Measurements from ENCODE around the gene NR5A2. TPM values are rescaled to one million over a fixed set of nuclear protein-coding genes. Genes with fewer than 3 reads are reported as not detected.

NR5A2 gene
- 1 to 10 TPM in 3 of 8 experiments, under 1 TPM in 4, not detected in 1; 0.20 to 1.5 (median 0.96) TPM for total RNA-seq

DNA sequence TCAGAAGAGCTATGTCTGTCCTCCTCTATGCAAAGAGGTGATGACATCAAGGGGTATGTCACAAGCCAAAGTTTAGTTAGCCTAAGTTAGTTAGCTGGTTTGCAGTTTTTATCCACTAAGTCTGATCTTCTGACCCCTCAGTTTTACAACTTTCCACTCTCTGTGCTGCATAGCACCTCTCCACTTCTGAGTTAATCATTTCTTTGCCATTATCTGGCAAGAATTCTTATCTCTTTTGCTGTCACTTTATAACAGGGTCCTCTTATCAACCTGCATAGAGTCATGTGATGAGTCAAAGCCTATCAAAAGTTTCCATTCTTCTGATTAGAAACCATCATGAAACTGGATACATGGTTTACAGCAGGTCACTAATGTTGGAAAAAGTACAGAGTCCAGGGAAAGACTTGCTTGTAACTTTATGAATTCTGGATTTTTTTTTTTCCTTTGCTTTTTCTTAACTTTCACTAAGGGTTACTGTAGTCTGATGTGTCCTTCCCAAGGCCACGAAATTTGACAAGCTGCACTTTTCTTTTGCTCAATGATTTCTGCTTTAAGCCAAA lies at the start of gene NR5A2:
Gene NR5A2, plus strand, starts transcription at position 447 of the 560 bp plus-strand sequence. CDS start 138 bp downstream, outside the sequence.
- H3K27ac ChIP-seq: no peak within 1 kb of the TSS
- H3K4me3 ChIP-seq: peak within 1 kb of the TSS in 3 of 5 donors; percentile 38 to 47 (median 41)
- ATAC-seq (replicated peaks in 6 of 8): no peak
- peaks cover 0 to 6% of the 10 kb centered on the region in 2 donors for H3K4me1 ChIP-seq (replicated peaks in 1 of 2)
- WGBS, 10 experiments: 10 to 100% (median 82%) methylated on average over 1 of the region's 1 CpG
- in situ Hi-C loops (cut with MboI; ENCODE audit: low pct_unique_long_range_greater_than_20kb in 2 of 9, low sequenced_read_pairs in 9 of 9, unreplicated experiment in 9 of 9): loop anchor here in 1 of 9 experiments (25.0 kb wide), 1 partner anchor 90 kb away; no protein-coding TSS in a partner anchor

DNA sequence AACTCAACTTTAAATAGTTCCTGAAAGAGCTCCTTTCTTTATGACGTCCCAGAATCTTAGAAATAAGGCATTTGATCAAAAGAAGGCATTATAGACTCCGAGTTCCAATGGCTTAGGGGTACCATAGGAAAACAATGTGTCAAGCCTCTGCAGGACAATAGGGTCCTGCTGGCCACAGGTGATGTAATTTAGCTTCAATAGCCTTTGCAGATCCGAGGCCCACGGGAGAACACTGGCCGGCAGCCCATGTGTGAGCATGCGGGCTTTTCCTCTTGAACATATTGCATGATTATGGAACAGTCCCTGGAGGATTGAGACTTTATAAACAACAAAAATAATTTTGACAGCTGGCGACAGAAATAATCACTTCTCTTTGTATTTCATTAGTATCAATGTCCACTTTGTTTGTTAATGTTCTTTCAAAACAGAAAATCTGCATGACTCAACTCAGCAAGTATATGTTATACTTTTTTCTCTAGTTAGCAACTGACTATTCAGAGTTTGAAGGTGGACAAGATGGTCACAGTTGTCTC lies 49.0 kb upstream of the NR5A2 start:
- Histone ChIP-seq H3K4me1 (replicated peaks in 1 of 2) (peaks cover 9 to 19% of the 10 kb centered on the region in 2 donors), H3K27ac (no peak overlapping the region), H3K4me3 (no peak overlapping the region)
- in situ Hi-C loops (cut with MboI; ENCODE audit: low pct_unique_long_range_greater_than_20kb in 2 of 9, low sequenced_read_pairs in 9 of 9, unreplicated experiment in 9 of 9): no loop called here
- peak in 3 of 8 experiments; percentile 43 to 61 (median 45) for ATAC-seq (replicated peaks in 6 of 8)
- WGBS, 10 experiments: 9 to 83% (median 62%) methylated on average over 3 to 7 of the region's 7 CpGs

DNA sequence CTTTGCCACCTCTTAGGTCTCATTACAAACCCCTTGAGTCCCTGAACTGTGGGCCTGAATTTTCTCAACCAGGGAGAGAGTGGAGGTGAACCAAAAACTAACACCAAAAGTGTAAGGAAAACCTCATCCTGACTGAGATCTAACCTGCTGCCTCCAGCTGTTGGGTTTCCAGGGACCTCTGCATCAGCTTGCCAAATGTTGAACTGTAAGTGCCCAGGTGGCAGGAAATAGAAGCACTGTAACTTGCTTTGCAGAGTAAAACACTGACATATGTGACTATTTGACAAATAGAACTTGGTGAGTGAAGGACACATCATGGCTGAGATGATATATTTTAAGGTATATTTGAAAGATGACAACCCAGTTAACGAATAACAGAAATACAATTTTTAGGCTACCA lies 48.4 kb upstream of the NR5A2 start:
- H3K4me1 ChIP-seq (replicated peaks in 1 of 2): peaks cover 9 to 19% of the 10 kb centered on the region in 2 donors
- 50 to 100% (median 84%) methylated on average over 1 of the region's 1 CpG; no CpG with 5 or more reads in 2 of the 10 experiments for WGBS, 10 experiments
- H3K27ac ChIP-seq: no peak overlapping the region
- H3K4me3 ChIP-seq: no peak overlapping the region
- in situ Hi-C loops (cut with MboI; ENCODE audit: low pct_unique_long_range_greater_than_20kb in 2 of 9, low sequenced_read_pairs in 9 of 9, unreplicated experiment in 9 of 9): no loop called here
- no peak for ATAC-seq (replicated peaks in 6 of 8)

DNA sequence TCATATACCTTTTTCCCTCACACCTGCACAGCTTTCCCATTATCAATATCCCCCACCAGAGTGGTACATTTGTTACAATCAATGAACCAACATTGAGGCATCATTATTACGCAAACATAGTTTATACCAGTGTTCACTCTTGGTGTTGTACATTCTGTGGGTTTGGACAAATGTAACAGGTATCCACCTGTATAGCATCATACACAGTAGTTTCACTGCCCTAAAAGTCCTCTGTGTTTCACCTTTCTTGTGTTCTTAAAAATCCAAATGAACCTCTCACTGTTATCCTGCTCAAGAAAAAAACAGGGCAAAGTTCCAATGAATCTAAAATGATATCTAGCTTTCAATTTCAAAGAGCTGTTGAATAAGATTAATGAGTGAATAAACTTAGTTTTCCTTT lies 45.9 kb upstream of the NR5A2 start:
- ATAC-seq (replicated peaks in 6 of 8): no peak
- Histone ChIP-seq H3K4me1 (replicated peaks in 1 of 2) (peaks cover 6 to 11% of the 10 kb centered on the region in 2 donors), H3K27ac (no peak overlapping the region), H3K4me3 (no peak overlapping the region)
- 29 to 100% (median 76%) methylated on average over 1 of the region's 1 CpG; no CpG with 5 or more reads in 2 of the 10 experiments for WGBS, 10 experiments
- in situ Hi-C loops (cut with MboI; ENCODE audit: low pct_unique_long_range_greater_than_20kb in 2 of 9, low sequenced_read_pairs in 9 of 9, unreplicated experiment in 9 of 9): no loop called here

DNA sequence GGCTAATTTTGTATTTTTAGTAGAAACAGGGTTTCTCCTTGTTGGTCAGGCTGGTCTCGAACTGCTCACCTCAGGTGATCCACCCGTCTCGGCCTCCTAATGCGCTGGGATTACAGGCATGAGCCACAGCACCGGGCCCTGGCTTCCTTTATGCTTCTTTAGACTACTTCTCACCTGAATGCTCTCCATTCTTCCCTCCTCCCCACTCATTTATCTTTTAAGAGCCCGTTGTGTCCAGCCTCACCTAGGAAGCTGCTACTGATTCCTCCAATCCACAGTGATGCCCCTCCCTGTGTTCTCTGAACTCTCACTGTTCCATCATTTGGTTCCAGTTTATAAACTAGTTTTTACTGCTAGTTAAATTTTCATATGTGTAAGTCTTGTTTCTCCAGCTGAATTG lies 44.9 kb upstream of the NR5A2 start:
- Histone ChIP-seq H3K27ac (no peak overlapping the region), H3K4me1 (replicated peaks in 1 of 2) (peaks cover 0 to 4% of the 10 kb centered on the region in 2 donors), H3K4me3 (no peak overlapping the region)
- no peak for ATAC-seq (replicated peaks in 6 of 8)
- WGBS, 10 experiments: 6 to 100% (median 71%) methylated on average over 1 to 6 of the region's 6 CpGs; no CpG with 5 or more reads in 4 of the 10 experiments
- in situ Hi-C loops (cut with MboI; ENCODE audit: low pct_unique_long_range_greater_than_20kb in 2 of 9, low sequenced_read_pairs in 9 of 9, unreplicated experiment in 9 of 9): no loop called here

DNA sequence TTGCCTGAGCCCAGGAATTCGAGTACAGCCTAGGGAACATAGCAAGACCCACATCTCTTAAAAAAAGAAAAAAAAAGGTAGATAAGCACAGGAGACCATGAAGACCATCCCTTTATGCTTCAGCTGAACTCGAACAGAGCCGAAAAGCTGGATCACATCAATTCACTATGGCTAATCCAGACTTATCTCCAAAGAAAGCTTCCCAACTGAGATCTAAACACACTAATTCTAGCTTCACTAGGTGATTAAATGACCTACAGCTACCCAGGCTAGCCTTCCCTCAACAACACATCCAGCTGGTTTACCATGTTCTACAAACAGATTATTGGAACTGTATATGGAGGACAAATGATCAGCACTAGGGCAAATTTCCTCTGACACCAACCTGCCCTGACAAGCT lies 44.0 kb upstream of the NR5A2 start:
- WGBS, 10 experiments: 14 to 100% (median 75%) methylated on average over 1 to 3 of the region's 3 CpGs; no CpG with 5 or more reads in 1 of the 10 experiments
- in situ Hi-C loops (cut with MboI; ENCODE audit: low pct_unique_long_range_greater_than_20kb in 2 of 9, low sequenced_read_pairs in 9 of 9, unreplicated experiment in 9 of 9): no loop called here
- H3K4me3 ChIP-seq: no peak overlapping the region
- no peak for ATAC-seq (replicated peaks in 6 of 8)
- H3K27ac ChIP-seq: no peak overlapping the region
- peaks cover 0 to 2% of the 10 kb centered on the region in 2 donors for H3K4me1 ChIP-seq (replicated peaks in 1 of 2)

DNA sequence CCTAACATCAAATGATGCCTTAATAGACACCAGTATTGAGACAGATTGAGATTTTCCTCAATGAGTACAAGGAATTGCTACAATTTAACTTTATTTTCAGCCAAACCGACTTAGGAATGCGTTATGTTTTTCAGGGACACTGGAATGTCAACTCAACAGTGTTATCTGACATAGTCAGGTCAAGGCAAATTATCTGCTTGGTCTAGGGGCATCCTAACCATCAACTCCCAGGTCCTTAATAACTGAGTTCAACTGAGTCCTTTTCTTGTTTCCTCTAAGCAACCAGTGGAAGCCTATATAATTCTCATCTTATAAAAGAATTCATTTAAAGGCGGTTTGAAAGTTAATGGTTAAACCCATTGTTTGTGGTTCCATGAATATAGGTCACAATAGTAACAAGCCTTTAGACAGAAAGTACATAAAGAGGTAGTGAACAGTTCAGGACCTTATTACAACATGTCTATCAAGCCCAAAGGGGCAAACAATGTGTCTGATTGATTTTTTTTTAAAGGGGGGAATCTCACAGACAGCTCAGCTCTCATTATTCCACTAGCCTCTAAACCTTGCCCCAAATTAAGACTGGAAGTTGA lies 32.3 kb upstream of the NR5A2 start:
- no peak for ATAC-seq (replicated peaks in 6 of 8)
- in situ Hi-C loops (cut with MboI; ENCODE audit: low pct_unique_long_range_greater_than_20kb in 2 of 9, low sequenced_read_pairs in 9 of 9, unreplicated experiment in 9 of 9): no loop called here
- no peak overlapping the region for H3K4me3 ChIP-seq
- H3K27ac ChIP-seq: no peak overlapping the region
- H3K4me1 ChIP-seq (replicated peaks in 1 of 2): no peaks in the 10 kb centered on the region
- WGBS, 10 experiments: 0 to 100% (median 32%) methylated on average over 1 to 3 of the region's 3 CpGs

DNA sequence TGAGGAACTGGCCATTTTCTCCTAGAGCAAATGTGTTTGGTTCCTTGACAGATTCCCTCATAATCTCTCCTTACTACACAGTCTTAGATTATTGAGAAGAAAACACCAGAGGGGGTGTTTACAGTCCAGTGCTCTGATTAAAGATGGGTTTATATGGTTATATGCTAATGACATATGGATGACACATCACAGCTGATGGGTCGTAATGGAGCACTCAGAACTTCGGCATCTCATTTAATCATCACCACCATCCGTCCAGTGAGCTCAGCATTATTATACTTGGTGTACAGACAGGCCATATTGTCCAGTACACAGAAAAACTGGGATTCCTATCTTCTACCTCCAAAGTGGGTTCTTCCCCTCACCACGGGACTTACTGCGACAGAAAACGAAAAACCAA lies 22.3 kb upstream of the NR5A2 start:
- 23 to 100% (median 93%) methylated on average over 2 to 6 of the region's 6 CpGs for WGBS, 10 experiments
- ATAC-seq (replicated peaks in 6 of 8): no peak
- in situ Hi-C loops (cut with MboI; ENCODE audit: low pct_unique_long_range_greater_than_20kb in 2 of 9, low sequenced_read_pairs in 9 of 9, unreplicated experiment in 9 of 9): no loop called here

DNA sequence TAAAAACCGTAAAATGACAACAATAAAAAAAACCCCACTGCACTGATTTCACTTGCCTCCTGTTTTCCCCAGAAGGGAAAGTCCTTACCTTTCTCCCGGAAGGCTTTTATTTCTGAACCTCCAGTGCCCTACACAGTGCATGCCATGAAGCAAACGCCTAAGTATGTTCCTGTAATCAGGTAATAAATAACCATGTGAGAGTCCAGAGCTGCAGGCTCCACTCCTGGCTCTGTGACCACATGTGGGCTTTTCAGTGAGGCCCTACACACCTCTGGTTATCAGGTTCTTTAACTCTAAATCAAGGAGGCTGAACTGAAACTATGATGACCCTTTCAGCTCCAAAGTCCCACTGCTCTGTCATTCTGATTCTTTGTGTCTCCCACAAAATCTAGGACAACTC lies 20.8 kb upstream of the NR5A2 start:
- H3K4me1 ChIP-seq (replicated peaks in 1 of 2): no peaks in the 10 kb centered on the region
- H3K4me3 ChIP-seq: no peak overlapping the region
- in situ Hi-C loops (cut with MboI; ENCODE audit: low pct_unique_long_range_greater_than_20kb in 2 of 9, low sequenced_read_pairs in 9 of 9, unreplicated experiment in 9 of 9): no loop called here
- no peak for ATAC-seq (replicated peaks in 6 of 8)
- 0 to 97% (median 71%) methylated on average over 1 to 3 of the region's 3 CpGs; no CpG with 5 or more reads in 2 of the 10 experiments for WGBS, 10 experiments
- H3K27ac ChIP-seq: no peak overlapping the region

More for the DNA sequence above, 22.3 kb upstream of the NR5A2 start:
- no peak overlapping the region for H3K4me3 ChIP-seq
- no peak overlapping the region for H3K27ac ChIP-seq
- no peaks in the 10 kb centered on the region for H3K4me1 ChIP-seq (replicated peaks in 1 of 2)

DNA sequence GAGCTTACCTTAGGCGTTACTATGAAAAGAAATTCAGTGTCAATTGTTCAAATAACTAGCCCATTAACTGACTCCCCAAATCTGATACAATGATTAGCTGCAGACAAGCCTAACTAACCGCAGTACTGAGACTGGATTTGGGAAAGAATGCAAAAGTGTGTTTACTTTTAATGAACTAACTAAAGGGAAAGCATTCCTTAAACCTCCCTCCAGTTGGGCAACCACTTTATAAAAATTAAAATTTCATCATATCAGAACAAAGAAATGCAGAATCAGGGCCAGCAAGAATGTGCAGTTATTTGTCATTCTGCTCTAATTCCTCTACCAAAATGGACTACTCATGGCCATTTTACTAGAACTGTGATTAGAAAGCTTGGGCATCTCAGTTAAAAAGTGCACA lies 11.7 kb upstream of the NR5A2 start:
- no peak overlapping the region for H3K4me3 ChIP-seq
- ATAC-seq (replicated peaks in 6 of 8): no peak
- in situ Hi-C loops (cut with MboI; ENCODE audit: low pct_unique_long_range_greater_than_20kb in 2 of 9, low sequenced_read_pairs in 9 of 9, unreplicated experiment in 9 of 9): no loop called here
- H3K4me1 ChIP-seq (replicated peaks in 1 of 2): no peaks in the 10 kb centered on the region
- H3K27ac ChIP-seq: no peak overlapping the region
- WGBS, 10 experiments: 11 to 80% (median 50%) methylated on average over 1 to 2 of the region's 2 CpGs; no CpG with 5 or more reads in 3 of the 10 experiments

DNA sequence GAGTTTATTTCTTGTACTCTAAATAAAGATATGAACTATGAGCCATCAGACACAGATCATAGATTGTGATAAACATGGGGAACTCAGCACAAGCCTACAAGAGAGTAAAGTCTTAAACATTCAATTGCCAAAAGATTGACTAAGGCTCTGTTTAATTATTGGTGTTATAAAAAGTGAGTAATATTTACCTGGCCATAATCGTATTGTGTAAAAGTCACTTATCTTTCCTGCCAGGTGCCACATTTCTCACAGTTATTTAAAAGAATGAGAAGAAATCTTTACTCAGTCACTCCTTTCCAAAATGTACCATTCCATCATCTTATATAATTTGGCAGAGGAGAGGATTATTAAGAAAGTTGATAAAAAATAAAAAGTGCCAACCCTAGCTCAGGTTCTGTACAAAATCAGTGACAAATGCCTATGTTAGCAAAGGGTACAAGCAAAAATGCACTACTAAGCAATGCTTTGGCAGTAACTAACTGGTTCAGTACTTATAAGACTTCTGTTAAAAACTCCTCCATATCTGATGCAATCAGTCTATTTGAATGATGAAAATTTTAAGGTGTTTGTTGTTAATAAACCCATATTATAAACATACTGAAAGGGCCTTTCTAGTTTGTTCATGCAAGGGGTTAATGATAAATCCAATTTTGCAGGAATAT lies 5.8 kb upstream of the NR5A2 start:
- 50 to 100% (median 90%) methylated on average over 1 of the region's 1 CpG; no CpG with 5 or more reads in 1 of the 10 experiments for whole genome bisulfite sequencing, 10 experiments

DNA sequence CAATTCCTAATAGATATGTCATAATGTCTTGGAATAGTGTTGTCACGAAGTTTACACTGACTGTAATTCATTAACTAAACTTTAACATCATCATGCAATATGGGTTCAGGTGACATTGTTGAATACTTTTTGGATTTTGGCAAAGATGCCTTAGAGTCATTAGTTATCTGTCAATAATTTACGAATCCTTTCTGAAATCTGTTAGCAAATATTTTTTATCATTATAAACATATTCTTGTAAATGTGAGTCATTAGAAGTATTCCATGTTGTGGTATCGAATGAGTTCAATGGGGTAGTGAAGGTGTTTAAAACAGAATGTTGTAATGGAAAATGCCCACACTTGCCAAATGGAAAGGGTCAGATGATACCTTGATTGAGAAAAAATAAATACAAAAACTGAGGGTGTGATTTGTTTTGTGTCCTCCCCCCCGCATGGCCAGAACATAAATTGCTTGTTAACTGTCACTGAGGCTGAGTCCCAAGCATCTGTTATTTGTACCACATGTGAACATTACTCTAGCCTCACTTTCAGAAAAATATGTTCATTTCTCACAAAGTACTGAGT lies 5.2 kb upstream of the NR5A2 start:
- no peak for ATAC-seq (replicated peaks in 6 of 8)
- Histone ChIP-seq H3K4me3 (no peak overlapping the region), H3K4me1 (replicated peaks in 1 of 2) (no peaks in the 10 kb centered on the region), H3K27ac (no peak overlapping the region)
- WGBS, 10 experiments: 8 to 100% (median 83%) methylated on average over 2 to 4 of the region's 4 CpGs
- in situ Hi-C loops (cut with MboI; ENCODE audit: low pct_unique_long_range_greater_than_20kb in 2 of 9, low sequenced_read_pairs in 9 of 9, unreplicated experiment in 9 of 9): no loop called here

More for the DNA sequence above, 5.8 kb upstream of the NR5A2 start:
- in situ Hi-C loops (cut with MboI; ENCODE audit: low pct_unique_long_range_greater_than_20kb in 2 of 9, low sequenced_read_pairs in 9 of 9, unreplicated experiment in 9 of 9): no loop called here
- Histone ChIP-seq H3K27ac (no peak overlapping the region), H3K4me1 (replicated peaks in 1 of 2) (no peaks in the 10 kb centered on the region), H3K4me3 (no peak overlapping the region)
- no peak for ATAC-seq (replicated peaks in 6 of 8)

DNA sequence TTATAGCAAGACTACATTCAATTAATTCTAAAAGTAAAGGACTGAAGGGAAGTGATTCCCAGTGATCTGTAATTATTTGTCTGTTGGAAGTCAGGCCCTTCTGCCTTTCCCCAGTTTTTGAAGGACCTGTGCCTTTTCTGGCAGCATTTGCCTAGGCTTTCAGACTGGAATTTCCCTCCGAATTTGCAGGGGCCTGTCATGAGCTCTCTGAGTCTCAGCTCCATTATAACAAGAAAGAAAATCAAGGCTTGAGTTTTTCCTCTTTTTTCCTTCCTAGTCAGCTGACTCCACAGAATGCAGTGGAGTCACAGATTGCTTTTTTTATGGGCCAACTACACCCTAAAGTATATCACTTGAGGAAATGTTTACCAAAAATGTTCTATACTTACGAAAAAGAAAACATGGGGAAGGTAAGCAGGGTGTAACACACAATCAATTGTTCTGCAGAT lies 1.1 kb downstream of the NR5A2 start:
- Histone ChIP-seq H3K4me1 (replicated peaks in 1 of 2) (peaks cover 0 to 6% of the 10 kb centered on the region in 2 donors), H3K27ac (no peak overlapping the region), H3K4me3 (peak overlapping the region; percentile 38 to 53 (median 41))
- in situ Hi-C loops (cut with MboI; ENCODE audit: low pct_unique_long_range_greater_than_20kb in 2 of 9, low sequenced_read_pairs in 9 of 9, unreplicated experiment in 9 of 9): loop anchor here in 1 of 9 experiments (25.0 kb wide), 1 partner anchor 91 kb away; no protein-coding TSS in a partner anchor
- peak in 6 of 8 experiments; percentile 7 to 43 (median 24) for ATAC-seq (replicated peaks in 6 of 8)
- WGBS, 10 experiments: 0 to 43% (median 6%) methylated on average over 1 to 2 of the region's 2 CpGs; no CpG with 5 or more reads in 1 of the 10 experiments
